Measurements from ENCODE around the gene WFDC5.
A peak's percentile ranks its signal among the peaks of the same experiment; 100 is the strongest.

WFDC5 gene

DNA sequence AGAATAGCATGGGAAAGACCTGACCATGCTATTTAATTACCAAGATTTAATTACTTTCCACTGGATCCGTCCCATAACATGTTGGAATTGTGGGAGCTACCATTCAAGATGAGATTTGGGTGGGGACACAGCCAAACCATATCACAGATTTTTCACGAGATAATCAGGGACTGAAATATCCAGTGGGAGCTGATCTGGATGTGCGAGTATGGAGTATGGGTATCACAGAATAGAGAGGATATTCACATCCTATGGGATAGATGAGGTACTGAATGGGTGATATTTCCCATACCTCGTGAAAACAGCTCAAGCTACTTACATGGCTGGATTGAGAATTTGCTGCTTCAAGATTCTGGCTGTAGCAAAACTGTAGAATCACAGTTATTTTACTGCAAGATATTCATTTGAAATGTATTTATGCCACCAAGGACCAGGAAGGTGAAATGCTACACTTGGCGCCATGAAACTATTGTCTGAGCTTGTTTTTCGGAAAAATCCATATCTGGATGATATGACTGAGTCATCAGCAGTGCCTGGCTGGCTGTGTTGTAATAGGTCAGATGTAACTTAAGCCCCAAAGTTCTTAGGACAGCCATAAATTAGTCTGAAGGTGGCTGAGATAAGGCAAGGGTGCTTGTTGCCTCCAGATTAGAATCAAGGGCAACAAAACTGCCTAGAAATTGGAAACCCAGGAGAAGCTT is 43.9 kb downstream of the WFDC5 start:
- Histone ChIP-seq H3K4me1 (ENCODE audit: control insufficient read depth, insufficient read depth, low read length) (no peaks in the 10 kb centered on the region), H3K4me3 (ENCODE audit: low read depth, low read length) (no peak overlapping the region), H3K36me3 (ENCODE audit: control insufficient read depth in 2 of 2, insufficient read depth in 1 of 2, low read length in 2 of 2) (peaks cover 0 to 20% of the 10 kb centered on the region in 2 experiments; a peak in 1 of 3 replicates), H3K9me3 (ENCODE audit: control insufficient read depth, insufficient read depth, low read depth, low read length) (no peaks in the 10 kb centered on the region), H3K27ac (ENCODE audit: extremely low read depth, low read depth, low read length) (no peak overlapping the region; the same call in 1 of the 2 replicates)
- CTCF ChIA-PET: interaction anchor here (0.6 to 2.4 kb wide), 9 partner anchors 12 to 137 kb away, joined by 3 to 18 read pairs (median 4); no protein-coding TSS in a partner anchor
- POLR2A ChIA-PET: interaction anchor here (1.4 kb wide), 1 partner anchor 111 kb away, joined by 3 read pairs; the partner anchor contains the start of gene TOMM34
- 0 out of 2 replicates have a peak, but pooled peaks have one; percentile 9 for TF ChIP-seq ZSCAN5A (tag by site-specific recombination; IDR thresholded peaks at IDR 0.05)
- TF ChIP-seq ZNF121 (tag by site-specific recombination; IDR thresholded peaks at IDR 0.05): no peak
- TF ChIP-seq ZNF211 (tag by site-specific recombination; IDR thresholded peaks at IDR 0.05; ENCODE audit: low read depth): no peak
- no peak for TF ChIP-seq ZNF239 (tag by site-specific recombination; IDR thresholded peaks at IDR 0.05)
- no peak for TF ChIP-seq ZNF585B (tag by site-specific recombination; IDR thresholded peaks at IDR 0.05)
- no peak for TF ChIP-seq ZNF514 (tag by site-specific recombination; IDR thresholded peaks at IDR 0.05)
- TF ChIP-seq OVOL3 (tag by site-specific recombination; IDR thresholded peaks at IDR 0.05): no peak
- TF ChIP-seq ZNF2 (tag by site-specific recombination; IDR thresholded peaks at IDR 0.05): no peak
- no peak for TF ChIP-seq ZNF658 (tag by site-specific recombination; IDR thresholded peaks at IDR 0.05)
- TF ChIP-seq ZNF175 (tag by site-specific recombination; IDR thresholded peaks at IDR 0.05): no peak
- TF ChIP-seq ZNF626 (tag by site-specific recombination; IDR thresholded peaks at IDR 0.05): no peak
- TF ChIP-seq ZNF629 (tag by site-specific recombination; IDR thresholded peaks at IDR 0.05): peak; percentile 78
- no peak for TF ChIP-seq ZNF138 (tag by site-specific recombination; IDR thresholded peaks at IDR 0.05; ENCODE audit: borderline replicate concordance)
- no peak for TF ChIP-seq ZNF404 (tag by site-specific recombination; IDR thresholded peaks at IDR 0.05)
- peak; percentile 32; the same call in 1 of the 2 replicates for TF ChIP-seq ZNF600 (tag by site-specific recombination; IDR thresholded peaks at IDR 0.05)
- TF ChIP-seq ZNF555 (tag by site-specific recombination; conservative IDR thresholded peaks at IDR 0.05): no peak
- no peak for TF ChIP-seq ZNF558 (tag by site-specific recombination; IDR thresholded peaks at IDR 0.05)
- TF ChIP-seq INSM2 (tag by site-specific recombination; IDR thresholded peaks at IDR 0.05): no peak
- TF ChIP-seq SALL2 (tag by site-specific recombination; IDR thresholded peaks at IDR 0.05; ENCODE audit: borderline replicate concordance): no peak
- TF ChIP-seq ZBTB8A (tag by site-specific recombination; IDR thresholded peaks at IDR 0.05): peak; percentile 40
- TF ChIP-seq REPIN1 (tag by site-specific recombination; IDR thresholded peaks at IDR 0.05; ENCODE audit: low read depth): no peak
- TF ChIP-seq, protein P1, sequence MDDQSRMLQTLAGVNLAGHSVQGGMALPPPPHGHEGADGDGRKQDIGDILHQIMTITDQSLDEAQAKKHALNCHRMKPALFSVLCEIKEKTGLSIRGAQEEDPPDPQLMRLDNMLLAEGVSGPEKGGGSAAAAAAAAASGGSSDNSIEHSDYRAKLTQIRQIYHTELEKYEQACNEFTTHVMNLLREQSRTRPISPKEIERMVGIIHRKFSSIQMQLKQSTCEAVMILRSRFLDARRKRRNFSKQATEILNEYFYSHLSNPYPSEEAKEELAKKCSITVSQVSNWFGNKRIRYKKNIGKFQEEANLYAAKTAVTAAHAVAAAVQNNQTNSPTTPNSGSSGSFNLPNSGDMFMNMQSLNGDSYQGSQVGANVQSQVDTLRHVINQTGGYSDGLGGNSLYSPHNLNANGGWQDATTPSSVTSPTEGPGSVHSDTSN (CRISPR knock-in tag; IDR thresholded peaks at IDR 0.05): no peak
- TF ChIP-seq, protein P2, sequence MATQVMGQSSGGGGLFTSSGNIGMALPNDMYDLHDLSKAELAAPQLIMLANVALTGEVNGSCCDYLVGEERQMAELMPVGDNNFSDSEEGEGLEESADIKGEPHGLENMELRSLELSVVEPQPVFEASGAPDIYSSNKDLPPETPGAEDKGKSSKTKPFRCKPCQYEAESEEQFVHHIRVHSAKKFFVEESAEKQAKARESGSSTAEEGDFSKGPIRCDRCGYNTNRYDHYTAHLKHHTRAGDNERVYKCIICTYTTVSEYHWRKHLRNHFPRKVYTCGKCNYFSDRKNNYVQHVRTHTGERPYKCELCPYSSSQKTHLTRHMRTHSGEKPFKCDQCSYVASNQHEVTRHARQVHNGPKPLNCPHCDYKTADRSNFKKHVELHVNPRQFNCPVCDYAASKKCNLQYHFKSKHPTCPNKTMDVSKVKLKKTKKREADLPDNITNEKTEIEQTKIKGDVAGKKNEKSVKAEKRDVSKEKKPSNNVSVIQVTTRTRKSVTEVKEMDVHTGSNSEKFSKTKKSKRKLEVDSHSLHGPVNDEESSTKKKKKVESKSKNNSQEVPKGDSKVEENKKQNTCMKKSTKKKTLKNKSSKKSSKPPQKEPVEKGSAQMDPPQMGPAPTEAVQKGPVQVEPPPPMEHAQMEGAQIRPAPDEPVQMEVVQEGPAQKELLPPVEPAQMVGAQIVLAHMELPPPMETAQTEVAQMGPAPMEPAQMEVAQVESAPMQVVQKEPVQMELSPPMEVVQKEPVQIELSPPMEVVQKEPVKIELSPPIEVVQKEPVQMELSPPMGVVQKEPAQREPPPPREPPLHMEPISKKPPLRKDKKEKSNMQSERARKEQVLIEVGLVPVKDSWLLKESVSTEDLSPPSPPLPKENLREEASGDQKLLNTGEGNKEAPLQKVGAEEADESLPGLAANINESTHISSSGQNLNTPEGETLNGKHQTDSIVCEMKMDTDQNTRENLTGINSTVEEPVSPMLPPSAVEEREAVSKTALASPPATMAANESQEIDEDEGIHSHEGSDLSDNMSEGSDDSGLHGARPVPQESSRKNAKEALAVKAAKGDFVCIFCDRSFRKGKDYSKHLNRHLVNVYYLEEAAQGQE (tag by site-specific recombination; IDR thresholded peaks at IDR 0.05): no peak
- TF ChIP-seq ZBTB7A (tag by site-specific recombination; IDR thresholded peaks at IDR 0.05; ENCODE audit: low read depth): no peak
- TF ChIP-seq ZNF837 (tag by site-specific recombination; IDR thresholded peaks at IDR 0.05): no peak
- no peak for TF ChIP-seq GLIS2 (tag by site-specific recombination; IDR thresholded peaks at IDR 0.05)
- TF ChIP-seq ZNF701 (tag by site-specific recombination; IDR thresholded peaks at IDR 0.05): no peak
- TF ChIP-seq ZNF391 (tag by site-specific recombination; IDR thresholded peaks at IDR 0.05; ENCODE audit: borderline replicate concordance, low read depth): no peak
- TF ChIP-seq ZNF274 (IDR thresholded peaks at IDR 0.05; ENCODE audit: low read length): no peak
- no peak for TF ChIP-seq ZNF274 (tag by site-specific recombination; IDR thresholded peaks at IDR 0.05; ENCODE audit: borderline replicate concordance)
- peak; percentile 43; the same call in 1 of the 2 replicates for TF ChIP-seq KLF8 (tag by site-specific recombination; IDR thresholded peaks at IDR 0.05)
- TF ChIP-seq ZNF785 (tag by site-specific recombination; IDR thresholded peaks at IDR 0.05): no peak
- no peak for TF ChIP-seq ZNF157 (tag by site-specific recombination; IDR thresholded peaks at IDR 0.05)
